Cardiac fibroblast (primary cell): ENCODE measurements around the gene ZER1.

Experiments used
- DNase-seq, 2 donors: peaks; one replicate each; pipeline versions ENCODE4 v3.0.0 to v3.0.0-alpha.2; 2010; ENCODE audit warnings: low read depth in 2 of 2
- H3K4me3 ChIP-seq, 2 donors: replicated peaks in 1 of 2; 1 replicate in 1 of 2; 2 replicates in 1 of 2; pipeline ENCODE4 v1.5.1; 2011; ENCODE audit warnings: low read depth in 2 of 2, low read length in 2 of 2, mild to moderate bottlenecking in 2 of 2, moderate library complexity in 1 of 2
- CTCF ChIP-seq: IDR thresholded peaks from one replicate; pipeline ENCODE4 v1.5.1; 2011; ENCODE audit warnings: low read depth, mild to moderate bottlenecking, low read length, inconsistent platforms

The ZER1 gene

GRCh38 chr9:128773049-128773448 is 1.3 kb upstream of the ZER1 start:
- H3K4me3 ChIP-seq: no peak overlapping the region
- no peak for TF ChIP-seq CTCF
- DNase-seq: no peak

DNA sequence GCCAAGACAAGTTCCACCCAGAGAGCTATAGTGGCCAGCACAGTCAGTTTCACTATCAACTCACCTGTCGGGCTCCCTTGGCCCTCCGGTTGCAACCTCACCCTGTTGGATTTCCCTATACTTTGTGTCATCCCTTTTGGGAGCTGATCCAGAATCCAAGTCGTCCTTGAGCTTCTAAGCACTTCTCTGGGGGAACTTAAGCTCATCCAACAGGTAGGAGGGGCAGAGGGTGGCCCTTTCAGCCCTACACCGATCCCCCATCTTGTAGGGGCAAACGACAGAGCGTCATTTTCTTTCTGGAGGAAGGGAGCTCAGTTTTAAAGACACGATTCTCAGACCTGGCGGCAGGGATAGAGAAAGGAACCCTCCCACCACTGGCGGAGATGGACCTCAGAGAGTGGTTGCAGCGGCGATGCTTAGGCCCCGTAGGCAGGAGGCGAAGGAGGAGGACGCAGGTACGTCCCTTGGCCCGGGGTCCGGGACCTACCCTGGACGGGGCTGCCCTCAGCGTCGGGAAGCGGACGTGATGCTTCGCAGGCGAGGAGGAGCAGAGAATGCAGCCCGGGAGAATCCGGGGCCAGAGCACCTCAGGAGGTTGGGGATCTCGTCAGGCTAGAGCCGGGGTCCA is 519 bp downstream of the ZER1 start:
- TF ChIP-seq CTCF: no peak
- DNase-seq: peak in 1 of 2 donors; percentile 21

GRCh38 chr9:128770286-128771030 is 1.3 kb downstream of the ZER1 start:
- H3K4me3 ChIP-seq: peak overlapping the region; percentile 97 to 98
- TF ChIP-seq CTCF: no peak
- DNase-seq: no peak

More for the DNA sequence above, 519 bp downstream of the ZER1 start:
- H3K4me3 ChIP-seq: peak overlapping the region; percentile 97 to 98

DNA sequence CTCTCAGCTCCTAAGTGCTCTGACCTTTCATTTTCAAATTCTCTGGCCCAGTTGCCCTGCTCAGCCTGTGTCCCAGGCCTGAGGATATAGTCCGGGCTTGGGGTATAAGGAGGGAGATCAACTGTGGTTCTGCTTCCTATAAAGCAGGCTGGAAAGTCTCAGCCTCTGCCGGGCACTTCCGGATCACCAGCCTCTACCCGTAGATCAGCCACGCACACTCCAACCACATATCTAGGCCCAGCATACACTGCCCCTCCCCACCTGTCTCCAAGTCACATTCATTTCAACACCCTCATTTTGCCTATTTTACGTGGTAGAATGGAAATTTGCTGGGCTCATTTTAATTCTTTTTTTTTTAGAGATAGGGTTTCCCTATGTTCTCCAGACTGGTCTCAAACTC is 3.1 kb downstream of the ZER1 start:
- DNase-seq: no peak
- no peak for TF ChIP-seq CTCF
- H3K4me3 ChIP-seq: no peak overlapping the region

DNA sequence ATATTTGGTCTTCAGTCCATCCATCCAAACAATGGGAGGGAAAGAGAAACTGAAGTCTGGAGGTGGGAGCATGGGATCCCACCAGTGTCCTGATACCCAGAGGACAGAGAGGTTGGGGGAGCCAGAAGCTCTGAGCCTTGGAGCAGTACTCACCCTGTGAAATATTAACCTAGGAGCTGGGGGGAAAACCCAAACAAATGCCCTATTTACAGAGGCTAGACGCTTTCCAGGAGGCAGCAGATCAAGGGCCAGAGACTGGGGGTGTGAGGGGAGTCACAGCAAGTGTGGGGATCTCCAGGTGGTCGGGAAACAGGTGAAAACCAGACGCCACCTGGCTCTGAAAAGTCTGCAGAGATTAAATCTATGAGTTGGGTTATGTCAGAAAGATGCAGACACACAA is 6.2 kb downstream of the ZER1 start:
- no peak for DNase-seq
- TF ChIP-seq CTCF: no peak
- H3K4me3 ChIP-seq: no peak overlapping the region

- no peak overlapping the region for H3K4me3 ChIP-seq
- DNase-seq: no peak
- TF ChIP-seq CTCF: no peak
Observed at GRCh38 chr9:128764361-128764760, 7.4 kb downstream of the ZER1 start.
